KBM-7 (cell line): Measurements from ENCODE around the gene HAS3.

Source experiments
- DNase-seq: peaks from one replicate; pipeline ENCODE4 v3.0.0-alpha.2; 2015
- in situ Hi-C: fragments of 300-500 bp; cut with MboI; formaldehyde crosslinking; loops from 2 replicates; pipeline ENCODE4 v1.14.3; 2020; ENCODE audit warnings: low sequenced_read_pairs, low pct_unique_long_range_greater_than_20kb, mixed read lengths

Gene HAS3

GRCh38 chr16:69087161-69087581 lies 18.3 kb upstream of the HAS3 start:
- DNase-seq: peak; percentile 34
- in situ Hi-C loops: no loop called here

GRCh38 chr16:69088684-69089083 lies 16.8 kb upstream of the HAS3 start:
- DNase-seq: no peak
- in situ Hi-C loops: no loop called here

GRCh38 chr16:69089091-69089910 lies 16.2 kb upstream of the HAS3 start:
- DNase-seq: no peak
- in situ Hi-C loops: no loop called here

- in situ Hi-C loops: no loop called here
- DNase-seq: no peak
Observed at GRCh38 chr16:69093974-69094373, 11.5 kb upstream of the HAS3 start.

- in situ Hi-C loops: no loop called here
- no peak for DNase-seq
Observed at GRCh38 chr16:69094501-69094900, 11.0 kb upstream of the HAS3 start.

GRCh38 chr16:69095193-69095592 lies 10.3 kb upstream of the HAS3 start:
- DNase-seq: no peak
- in situ Hi-C loops: no loop called here

- no peak for DNase-seq
- in situ Hi-C loops: loop anchor here (25.0 kb wide), 1 partner anchor 188 kb away; no protein-coding TSS in a partner anchor
Observed at GRCh38 chr16:69100071-69100691, 5.3 kb upstream of the HAS3 start.

- no peak for DNase-seq
- in situ Hi-C loops: loop anchor here (25.0 kb wide), 1 partner anchor 194 kb away; no protein-coding TSS in a partner anchor
Observed at GRCh38 chr16:69106491-69107315, 1.2 kb downstream of the HAS3 start.

GRCh38 chr16:69107316-69107962 lies 2.0 kb downstream of the HAS3 start:
- DNase-seq: no peak
- in situ Hi-C loops: loop anchor here (25.0 kb wide), 1 partner anchor 195 kb away; no protein-coding TSS in a partner anchor

GRCh38 chr16:69108064-69108904 lies 2.8 kb downstream of the HAS3 start:
- in situ Hi-C loops: loop anchor here (25.0 kb wide), 1 partner anchor 196 kb away; no protein-coding TSS in a partner anchor
- no peak for DNase-seq

- in situ Hi-C loops: loop anchor here (25.0 kb wide), 1 partner anchor 197 kb away; no protein-coding TSS in a partner anchor
- no peak for DNase-seq
Observed at GRCh38 chr16:69108905-69109252, 3.4 kb downstream of the HAS3 start.

GRCh38 chr16:69109486-69110270 lies 4.2 kb downstream of the HAS3 start:
- DNase-seq: no peak
- in situ Hi-C loops: loop anchor here (25.0 kb wide), 1 partner anchor 197 kb away; no protein-coding TSS in a partner anchor

- no peak for DNase-seq
- in situ Hi-C loops: loop anchor here (25.0 kb wide), 1 partner anchor 198 kb away; no protein-coding TSS in a partner anchor
Observed at GRCh38 chr16:69110406-69110805, 5.0 kb downstream of the HAS3 start.

- in situ Hi-C loops: loop anchor here (25.0 kb wide), 1 partner anchor 199 kb away; no protein-coding TSS in a partner anchor
- DNase-seq: no peak
Observed at GRCh38 chr16:69111216-69111875, 5.9 kb downstream of the HAS3 start.

GRCh38 chr16:69111876-69112230 lies 6.4 kb downstream of the HAS3 start:
- DNase-seq: no peak
- in situ Hi-C loops: loop anchor here (25.0 kb wide), 1 partner anchor 200 kb away; no protein-coding TSS in a partner anchor

GRCh38 chr16:69112285-69113129 lies 7.1 kb downstream of the HAS3 start:
- peak; percentile 43 for DNase-seq

More at GRCh38 chr16:69112285-69113129, 7.1 kb downstream of the HAS3 start:
- in situ Hi-C loops: loop anchor here (25.0 kb wide), 1 partner anchor 200 kb away; no protein-coding TSS in a partner anchor
